Upper lobe of right lung (tissue), 1 donor: ENCODE results near the gene OGFOD2. TPM values are rescaled to one million over a fixed set of nuclear protein-coding genes. Genes with fewer than 3 reads are reported as not detected.

ENCODE experiments used
- ATAC-seq: fragments of 200-7000 bp; cut with Tn5 transposase; one replicate; pipeline ENCODE4 v1.9.1; 2020; ENCODE audit warnings: mild to moderate bottlenecking, moderate library complexity
- DNase-seq: peaks from one replicate; pipeline ENCODE4 v3.0.0-alpha.2; 2020
- H3K27ac ChIP-seq: fragments of 200-600 bp; one replicate; pipeline ENCODE4 v1.8.0; 2022
- H3K27me3 ChIP-seq: fragments of 200-600 bp; one replicate; pipeline ENCODE4 v1.8.0; 2022; ENCODE audit warnings: mild to moderate bottlenecking
- H3K36me3 ChIP-seq: fragments of 200-600 bp; one replicate; pipeline ENCODE4 v1.8.0; 2022
- H3K4me1 ChIP-seq: fragments of 200-600 bp; one replicate; pipeline ENCODE4 v1.8.0; 2022
- H3K4me3 ChIP-seq: fragments of 200-600 bp; one replicate; pipeline ENCODE4 v1.8.0; 2022; ENCODE audit warnings: mild to moderate bottlenecking
- H3K9me3 ChIP-seq: fragments of 200-600 bp; one replicate; pipeline ENCODE4 v1.8.0; 2022
- CTCF ChIP-seq: fragments of 200-600 bp; IDR thresholded peaks from one replicate; pipeline ENCODE4 v1.8.0; 2022; ENCODE audit warnings: antibody characterized with exemption
- intact Hi-C: fragments of 100-400 bp; cut with DNase I; formaldehyde crosslinking; loops from one replicate; pipeline ENCODE4 v1.11.0; 2022
- total RNA-seq: library from RNA; stranded (reverse); fragmentation: NEBNext Ultra II Directional; extraction: Animal tissue kit (Norgen Biotek cat#: 25700); gene quantifications from one replicate; pipeline ENCODE4 v1.2.1, GENCODE V29; 2021
- donor health status: DM: no; HTN: yes; CAD: no; lungs with severe emphysema.

OGFOD2 gene
- total RNA-seq, 1 donor from 2014 or later: 13.7 TPM

- no peaks in the 10 kb centered on the region for H3K36me3 ChIP-seq
- H3K27ac ChIP-seq: no peak overlapping the region
- DNase-seq: no peak
- no peak for TF ChIP-seq CTCF
- H3K4me3 ChIP-seq: no peak overlapping the region
- no peaks in the 10 kb centered on the region for H3K9me3 ChIP-seq
- H3K4me1 ChIP-seq: peaks cover 21% of the 10 kb centered on the region
- no peak for ATAC-seq
- no peaks in the 10 kb centered on the region for H3K27me3 ChIP-seq
- intact Hi-C loops: no loop called here
Observed at GRCh38 chr12:122961531-122962329, 13.3 kb upstream of the OGFOD2 start.

- intact Hi-C loops: no loop called here
- H3K36me3 ChIP-seq: no peaks in the 10 kb centered on the region
- H3K27ac ChIP-seq: no peak overlapping the region
- H3K4me3 ChIP-seq: no peak overlapping the region
- no peaks in the 10 kb centered on the region for H3K27me3 ChIP-seq
- peaks cover 21% of the 10 kb centered on the region for H3K4me1 ChIP-seq
- DNase-seq (no peak), ATAC-seq (no peak)
- H3K9me3 ChIP-seq: no peaks in the 10 kb centered on the region
- TF ChIP-seq CTCF: no peak
Observed at GRCh38 chr12:122963941-122964265, 11.1 kb upstream of the OGFOD2 start.

DNA sequence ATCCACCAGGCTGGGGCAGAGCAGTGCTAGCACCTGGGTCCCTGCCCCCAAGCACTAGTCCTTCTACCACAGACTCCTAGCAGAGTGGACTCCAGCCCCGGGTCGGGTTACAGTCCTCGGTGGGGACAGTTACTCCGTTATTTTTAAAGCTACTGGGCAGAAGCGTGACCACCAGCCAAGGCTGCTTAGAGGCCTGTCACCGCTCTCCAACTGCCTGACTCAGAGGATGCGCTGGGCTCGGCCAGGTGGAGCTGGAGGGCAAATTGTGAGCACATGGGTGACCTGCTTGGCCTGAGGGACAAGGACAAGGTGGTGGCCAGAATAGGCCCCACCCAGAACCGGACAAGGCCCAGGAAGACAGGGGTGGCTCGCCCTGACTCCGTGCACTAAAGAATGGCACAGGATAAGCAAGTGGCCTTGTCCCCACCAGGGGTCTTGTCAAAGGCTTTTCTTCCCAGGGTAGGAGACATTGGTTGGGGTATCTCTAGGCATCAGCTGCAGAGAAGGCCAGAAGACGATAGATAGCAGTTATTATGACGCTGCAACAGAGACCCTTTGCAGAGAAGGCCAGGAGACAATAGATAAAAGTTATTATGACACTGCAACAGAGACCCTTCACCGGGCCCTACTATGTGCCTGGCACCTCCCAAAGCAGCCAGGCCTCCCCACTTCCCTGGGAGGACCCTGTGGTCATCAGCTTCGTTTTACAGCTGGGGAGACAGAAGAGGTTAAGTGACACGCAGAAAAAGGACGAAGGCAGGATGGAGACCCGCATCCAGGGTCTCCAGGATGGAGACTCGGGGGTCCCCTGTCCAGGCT lies 10.4 kb upstream of the OGFOD2 start:
- TF ChIP-seq CTCF: no peak
- no peak for DNase-seq
- H3K36me3 ChIP-seq: no peaks in the 10 kb centered on the region
- no peak overlapping the region for H3K27ac ChIP-seq
- H3K9me3 ChIP-seq: no peaks in the 10 kb centered on the region
- no peaks in the 10 kb centered on the region for H3K27me3 ChIP-seq
- intact Hi-C loops: no loop called here
- no peak overlapping the region for H3K4me3 ChIP-seq
- no peak for ATAC-seq
- peaks cover 21% of the 10 kb centered on the region for H3K4me1 ChIP-seq

DNA sequence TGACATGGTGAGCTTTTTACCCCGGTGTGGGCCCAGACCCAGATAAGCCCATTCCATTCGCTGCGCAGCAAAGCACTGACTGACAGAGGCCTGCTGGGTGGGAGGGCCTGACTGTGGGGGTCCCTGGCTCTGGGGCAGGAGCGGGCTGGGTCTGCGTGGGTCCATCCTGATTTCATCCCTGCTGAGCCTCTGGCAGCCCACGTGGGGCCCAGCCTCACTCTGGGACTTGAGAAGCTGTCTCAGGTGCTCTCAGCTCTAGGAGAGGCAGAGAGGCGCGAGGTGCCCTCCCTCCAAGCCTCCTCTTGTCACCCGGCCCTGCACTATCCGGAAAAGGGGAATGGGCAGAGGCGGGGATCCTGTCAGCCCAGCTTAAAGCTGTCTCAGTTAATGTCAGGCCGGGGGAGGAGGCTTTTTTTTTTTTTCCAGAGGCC lies 9.7 kb upstream of the OGFOD2 start:
- Histone ChIP-seq H3K4me1 (peaks cover 21% of the 10 kb centered on the region), H3K27ac (no peak overlapping the region), H3K36me3 (no peaks in the 10 kb centered on the region), H3K9me3 (no peaks in the 10 kb centered on the region), H3K27me3 (no peaks in the 10 kb centered on the region), H3K4me3 (peak overlapping the region; percentile 59)
- no peak for TF ChIP-seq CTCF
- no peak for DNase-seq
- intact Hi-C loops: no loop called here
- ATAC-seq: no peak

DNA sequence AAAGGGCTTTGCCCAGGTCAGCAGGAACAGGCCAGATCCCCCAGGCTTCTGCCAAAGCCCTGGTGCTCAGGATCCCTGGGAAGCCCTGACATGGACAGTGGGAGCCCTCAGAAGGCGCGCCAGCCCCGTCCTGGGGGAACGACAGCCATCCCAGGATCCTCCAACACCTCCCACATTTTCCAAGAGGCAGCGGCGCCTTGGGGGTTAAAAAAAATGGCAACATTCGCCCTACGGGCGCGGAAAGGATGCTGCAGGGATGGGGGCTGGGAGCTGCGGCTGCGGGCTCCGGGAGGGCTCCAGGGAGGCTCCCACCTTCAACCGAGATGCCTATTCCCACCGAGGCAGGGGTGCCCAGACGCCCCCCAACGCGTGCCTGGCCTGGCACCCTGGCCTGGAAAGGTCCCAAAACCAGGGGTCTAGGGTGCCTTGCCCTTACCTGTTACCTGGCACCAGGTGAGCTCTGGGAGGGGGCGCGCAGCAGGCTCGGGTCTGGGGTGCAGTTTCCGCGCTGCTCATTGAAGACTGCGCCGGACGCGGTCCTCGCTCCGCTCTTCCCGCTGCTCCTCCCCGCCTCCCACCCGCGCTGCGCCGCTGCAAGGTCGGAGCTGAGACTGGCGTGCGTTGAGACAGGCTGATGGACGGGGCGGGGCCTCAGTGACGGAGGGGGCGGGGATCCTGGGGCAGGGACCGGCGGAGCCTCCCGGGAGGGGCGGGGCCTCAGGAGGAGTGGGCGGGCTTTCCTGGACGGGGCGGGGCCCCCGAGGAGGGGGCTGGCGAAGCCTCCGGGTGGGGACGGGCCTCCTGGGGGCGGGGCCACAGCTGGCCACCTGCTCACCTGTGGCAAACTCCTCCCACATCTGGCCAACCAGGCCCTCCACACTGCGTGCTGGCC lies 8.9 kb upstream of the OGFOD2 start, which contains the start of gene ABCB9:
TSS of gene ABCB9 (minus strand) at position 613 of the 892 bp plus-strand sequence. CDS start 6,228 bp downstream, outside the sequence.
- intact Hi-C loops: no loop called here
- ATAC-seq: peak; percentile 98
- Histone ChIP-seq H3K27ac (no peak within 1 kb of the TSS), H3K36me3 (no peaks in the 10 kb centered on the region), H3K27me3 (no peaks in the 10 kb centered on the region), H3K4me3 (peak within 1 kb of the TSS; percentile 59), H3K9me3 (no peaks in the 10 kb centered on the region), H3K4me1 (peaks cover 21% of the 10 kb centered on the region)
- TF ChIP-seq CTCF: no peak
- DNase-seq: peak; percentile 98
